HG03095 (cell line): ENCODE data around the gene PTPRN2.

ENCODE experiments used
- ATAC-seq: cut with Tn5 transposase; IDR thresholded peaks from one replicate; pipeline ENCODE4 v1.9.1; 2021; ENCODE audit warnings: moderate library complexity; ENCODE audit not compliant: unreplicated experiment

Gene PTPRN2

DNA sequence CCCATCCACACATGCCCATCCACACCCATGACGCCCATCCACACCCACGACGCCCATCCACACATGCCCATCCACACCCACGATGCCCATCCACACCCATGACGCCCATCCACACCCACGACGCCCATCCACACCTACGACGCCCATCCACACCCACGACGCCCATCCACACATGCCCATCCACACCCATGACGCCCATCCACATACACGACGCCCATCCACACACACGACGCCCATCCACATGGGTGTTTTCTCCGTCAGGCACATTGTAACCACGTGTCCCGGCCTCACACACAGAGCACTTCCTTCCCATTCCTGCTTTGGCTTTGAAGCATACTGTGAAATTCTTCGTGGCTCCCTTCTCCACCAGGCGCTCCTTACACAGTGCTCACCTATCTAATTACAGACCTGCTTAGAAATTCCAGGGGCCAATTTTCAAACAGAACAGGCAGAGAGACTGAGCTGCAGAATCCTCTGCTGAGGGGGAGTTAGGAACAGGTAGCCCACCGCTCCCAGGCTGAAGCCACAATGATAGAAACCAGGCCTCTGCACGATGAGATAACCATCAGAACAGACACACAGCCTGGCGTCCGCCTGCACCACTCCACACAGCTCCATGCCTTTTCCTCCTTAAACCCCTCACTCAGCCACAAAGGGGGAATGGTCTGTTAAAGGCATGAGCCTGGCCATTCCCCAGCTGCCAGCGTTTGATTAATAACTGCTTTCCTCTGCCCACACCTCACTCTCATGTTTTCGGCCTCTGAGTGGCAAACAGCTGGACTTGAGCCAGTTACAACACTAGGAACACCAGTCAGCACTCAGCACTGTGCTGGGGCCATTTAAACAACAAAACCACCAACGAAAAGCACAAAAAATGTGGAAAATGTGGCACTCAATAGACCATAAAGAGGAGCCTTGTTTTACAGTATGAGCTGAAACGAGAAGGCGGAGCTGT lies 501.6 kb downstream of the PTPRN2 start:
- ATAC-seq = no peak

GRCh38 chr7:158084555-158084954 lies 503.1 kb downstream of the PTPRN2 start:
- ATAC-seq = no peak

- no peak for ATAC-seq
Observed at GRCh38 chr7:158083526-158084310, 503.9 kb downstream of the PTPRN2 start.

DNA sequence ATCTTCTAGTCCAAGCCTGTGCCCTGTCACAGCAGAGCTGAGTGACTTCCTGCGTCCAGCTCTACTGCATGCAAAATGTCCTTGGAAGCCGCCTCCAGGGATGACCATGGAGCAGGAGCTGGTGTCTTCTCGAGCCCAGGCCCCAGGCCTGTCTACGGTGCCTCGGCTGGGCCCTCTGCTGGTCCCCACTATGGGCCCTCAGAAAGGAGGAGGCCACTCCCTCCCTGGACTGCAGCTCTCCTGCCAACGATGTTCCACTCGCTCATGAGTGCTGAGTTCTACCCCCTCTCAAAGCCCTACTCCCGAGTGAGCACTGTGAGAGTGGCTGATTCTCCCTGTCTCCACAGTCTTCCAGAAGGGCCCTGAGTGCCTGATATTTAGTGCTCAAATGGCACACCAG lies 504.9 kb downstream of the PTPRN2 start:
- ATAC-seq = no peak

DNA sequence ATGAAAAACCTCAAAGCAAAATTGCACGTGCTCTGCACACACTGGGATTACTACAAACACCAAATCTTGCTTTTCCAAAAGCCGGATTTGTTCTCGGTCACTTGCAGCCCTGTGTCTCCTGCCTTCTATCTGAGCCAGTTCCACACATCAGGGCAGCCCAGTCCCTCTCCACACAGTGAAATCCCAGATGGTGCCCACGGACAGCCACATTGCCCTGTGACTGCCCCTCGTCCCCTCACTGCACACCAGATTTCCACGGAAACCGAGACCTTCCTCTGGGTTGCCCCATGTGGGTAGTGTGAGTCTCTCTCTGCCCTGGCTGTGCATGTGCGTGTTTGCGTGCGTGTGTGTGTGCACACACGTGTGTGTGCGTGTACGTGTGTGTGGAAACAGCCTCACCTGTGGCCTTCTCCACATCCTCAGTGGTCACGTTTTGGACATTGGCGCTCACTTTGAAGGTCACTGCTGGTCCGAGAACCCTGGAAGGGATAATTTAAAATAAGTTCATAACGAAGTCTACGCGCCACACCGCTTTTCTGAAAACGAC lies 506.7 kb downstream of the PTPRN2 start:
- no peak for ATAC-seq

- ATAC-seq = no peak
Observed at GRCh38 chr7:158077934-158078910, 509.4 kb downstream of the PTPRN2 start.

DNA sequence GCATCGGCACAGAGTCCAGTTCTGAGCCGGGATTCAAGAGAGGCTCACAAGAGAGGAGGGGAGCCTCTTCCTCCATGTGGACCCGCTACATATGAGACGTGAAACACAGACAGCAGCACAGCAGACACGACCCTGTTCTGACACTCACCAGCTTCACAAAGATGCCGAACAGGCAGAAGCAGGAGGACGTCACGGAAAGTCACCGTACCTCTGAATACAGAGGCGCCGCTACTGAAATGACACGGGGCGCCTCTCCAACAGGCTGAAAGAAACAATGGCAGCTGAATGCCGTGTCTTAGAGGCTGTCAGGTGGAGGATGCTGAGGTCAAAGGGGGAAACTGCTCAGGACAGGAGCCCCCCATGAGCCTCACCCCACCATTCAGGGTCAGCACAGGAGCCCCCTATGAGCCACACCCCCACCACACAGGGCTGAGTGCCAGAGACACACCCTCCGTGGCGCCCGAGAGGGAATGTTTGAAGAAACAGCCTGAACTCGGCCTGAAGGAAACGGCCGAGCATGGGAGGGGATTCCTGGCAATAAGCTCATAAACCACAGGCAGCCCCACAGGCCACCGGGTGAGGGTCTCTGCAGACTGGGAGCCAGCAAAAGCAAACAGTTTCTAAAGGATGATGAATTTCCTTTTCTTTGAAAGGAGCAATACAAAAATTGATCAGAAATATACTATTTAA lies 510.3 kb downstream of the PTPRN2 start:
- no peak for ATAC-seq

- no peak for ATAC-seq
Observed at GRCh38 chr7:158076656-158077055, 511.0 kb downstream of the PTPRN2 start.

DNA sequence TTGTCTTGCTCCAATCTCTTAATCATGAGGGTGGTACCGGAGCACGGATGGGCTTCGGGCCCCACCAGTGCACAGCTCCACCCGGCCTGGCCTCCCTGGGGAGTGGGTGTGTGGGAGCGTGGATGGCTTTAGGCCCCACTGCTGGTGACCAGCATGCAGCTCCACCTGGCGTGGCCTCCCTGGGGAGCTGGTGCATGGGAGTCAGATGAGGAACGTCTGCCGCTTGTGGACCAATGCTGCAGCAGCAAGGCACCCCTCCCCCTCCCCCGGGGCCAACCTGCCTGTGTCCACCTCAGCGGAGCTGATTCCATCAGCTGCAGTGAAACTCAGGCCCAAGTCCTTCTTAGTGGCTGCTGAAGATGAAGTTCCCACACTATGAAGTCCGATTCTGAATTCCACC lies 511.4 kb downstream of the PTPRN2 start:
- ATAC-seq = no peak

GRCh38 chr7:158075633-158076001 lies 512.0 kb downstream of the PTPRN2 start:
- ATAC-seq = no peak

GRCh38 chr7:158074896-158075632 lies 512.6 kb downstream of the PTPRN2 start:
- no peak for ATAC-seq

GRCh38 chr7:158073845-158074840 lies 513.5 kb downstream of the PTPRN2 start:
- no peak for ATAC-seq

DNA sequence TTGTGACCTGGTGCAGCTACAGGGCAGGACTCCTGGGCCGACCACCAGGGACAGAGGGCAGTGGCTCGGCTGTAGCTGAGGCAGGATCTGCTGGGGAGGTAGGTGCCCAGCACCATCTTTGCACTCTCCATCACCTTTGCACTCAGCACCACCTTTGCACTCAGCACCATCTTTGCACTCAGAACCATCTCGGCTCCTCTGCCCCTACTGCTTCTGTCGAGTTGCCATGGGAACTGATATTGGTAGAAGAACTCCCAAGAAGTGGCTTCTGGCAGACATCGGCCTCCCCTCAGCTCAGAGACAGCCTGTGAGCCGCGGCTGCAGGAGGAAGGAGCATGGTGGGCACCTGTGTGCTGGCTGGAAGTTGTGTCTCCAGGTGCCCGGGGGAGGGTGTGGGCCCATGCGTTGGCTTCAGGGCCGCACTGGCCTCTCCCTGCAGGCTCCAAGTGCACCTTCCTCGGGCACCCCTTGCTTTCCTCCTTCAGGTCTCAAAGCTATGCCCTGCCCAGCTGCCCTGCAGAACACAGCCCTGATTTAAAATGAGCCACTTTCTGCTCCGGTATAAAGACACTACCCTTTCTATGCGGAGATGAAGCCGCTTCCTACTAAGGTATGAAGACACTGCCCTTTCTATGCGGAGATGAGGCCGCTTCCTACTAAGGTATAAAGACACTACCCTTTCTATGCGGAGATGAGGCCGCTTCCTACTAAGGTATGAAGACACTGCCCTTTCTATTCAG lies 514.5 kb downstream of the PTPRN2 start:
- ATAC-seq = no peak

GRCh38 chr7:158070222-158070920 lies 517.3 kb downstream of the PTPRN2 start:
- ATAC-seq = no peak

DNA sequence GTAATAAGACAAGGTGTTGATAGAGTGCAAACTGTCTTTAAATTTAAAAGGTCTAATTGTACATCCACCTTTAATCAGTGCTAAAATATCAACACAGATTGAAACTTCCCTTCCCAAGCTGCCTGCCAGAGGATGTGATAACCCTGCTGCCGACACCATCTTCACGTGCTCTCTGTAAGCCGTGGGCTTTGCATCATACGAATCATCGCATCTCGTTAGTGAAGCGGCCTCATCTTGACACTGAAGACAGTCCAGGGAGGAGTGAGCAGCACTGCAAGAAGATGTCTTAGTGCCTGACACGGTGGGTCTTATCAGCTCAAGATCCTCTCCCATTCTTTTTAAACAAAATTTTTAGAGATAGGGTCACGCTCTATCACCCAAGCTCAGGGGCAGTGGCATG lies 518.8 kb downstream of the PTPRN2 start:
- no peak for ATAC-seq

GRCh38 chr7:158067931-158068482 lies 519.6 kb downstream of the PTPRN2 start:
- ATAC-seq = no peak
